HG02885 (cell line): Measurements from ENCODE around the gene SCRN3.
"Not testable (repeated sequence)": the region's sequence is repeated elsewhere in the genome, so short reads cannot be mapped to it uniquely, and the experiment has no call there.

Experiments
- ATAC-seq: cut with Tn5 transposase; IDR thresholded peaks from one replicate; pipeline ENCODE4 v1.9.1; 2021; ENCODE audit warnings: mild to moderate bottlenecking; ENCODE audit not compliant: unreplicated experiment, poor library complexity

SCRN3 gene, protein sequence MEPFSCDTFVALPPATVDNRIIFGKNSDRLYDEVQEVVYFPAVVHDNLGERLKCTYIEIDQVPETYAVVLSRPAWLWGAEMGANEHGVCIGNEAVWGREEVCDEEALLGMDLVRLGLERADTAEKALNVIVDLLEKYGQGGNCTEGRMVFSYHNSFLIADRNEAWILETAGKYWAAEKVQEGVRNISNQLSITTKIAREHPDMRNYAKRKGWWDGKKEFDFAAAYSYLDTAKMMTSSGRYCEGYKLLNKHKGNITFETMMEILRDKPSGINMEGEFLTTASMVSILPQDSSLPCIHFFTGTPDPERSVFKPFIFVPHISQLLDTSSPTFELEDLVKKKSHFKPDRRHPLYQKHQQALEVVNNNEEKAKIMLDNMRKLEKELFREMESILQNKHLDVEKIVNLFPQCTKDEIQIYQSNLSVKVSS

DNA sequence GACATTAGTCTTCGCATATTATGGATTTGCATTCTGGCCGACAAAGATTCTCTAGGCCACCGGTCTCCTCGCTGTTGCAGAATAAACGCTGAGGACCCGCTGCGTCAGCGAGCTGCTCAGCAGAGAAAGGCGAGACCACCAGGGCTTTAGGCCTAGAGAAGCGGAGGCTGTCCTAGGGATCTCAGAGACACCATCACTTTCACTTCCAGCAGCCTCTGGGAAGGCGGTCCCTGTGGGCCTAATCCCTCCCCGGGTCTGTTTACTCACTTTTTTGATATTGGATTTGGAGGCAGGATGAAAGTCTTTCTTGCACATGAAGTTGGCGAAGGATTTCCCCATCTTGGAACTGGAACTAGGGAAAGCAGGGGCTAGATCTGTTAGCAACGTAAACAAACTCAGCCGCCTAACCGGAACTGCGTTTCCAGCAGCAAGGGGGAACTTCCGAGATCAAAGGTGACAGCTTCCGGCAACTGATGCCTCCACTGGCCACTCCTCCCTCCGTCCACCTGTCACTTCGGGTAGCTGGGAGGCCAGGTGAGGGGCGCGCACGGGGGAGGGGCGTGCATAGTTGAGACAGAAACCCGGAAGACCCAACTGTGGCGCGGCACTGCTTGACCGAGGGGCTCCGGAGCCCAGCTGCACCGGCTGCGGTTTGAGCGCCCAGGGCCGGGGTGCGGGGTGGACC lies at the start of gene SCRN3:
Gene SCRN3, plus strand, starts transcription at position 447 of the 685 bp plus-strand sequence. CDS start 2,554 bp downstream, outside the sequence.
- ATAC-seq, result peak; percentile 97

DNA sequence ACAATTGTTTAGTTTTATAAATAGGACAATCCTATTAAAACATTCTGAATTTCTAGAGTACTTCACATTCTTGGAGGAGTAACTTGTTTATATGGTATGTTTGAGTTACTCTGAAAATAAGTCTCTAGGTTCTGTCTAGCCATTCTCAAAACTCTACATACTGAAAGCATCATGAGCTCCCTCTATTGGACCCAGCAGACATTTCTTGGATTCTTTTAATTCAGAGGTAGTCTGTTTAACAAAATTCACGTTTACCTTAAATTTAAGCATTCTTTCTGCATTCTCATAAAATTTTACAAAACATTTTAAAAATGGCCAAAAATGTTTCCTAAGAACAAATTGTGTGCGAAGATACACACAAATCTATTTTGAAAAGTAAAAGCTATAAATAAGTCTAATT lies 45.5 kb upstream of the SCRN3 start:
- ATAC-seq, result no peak

DNA sequence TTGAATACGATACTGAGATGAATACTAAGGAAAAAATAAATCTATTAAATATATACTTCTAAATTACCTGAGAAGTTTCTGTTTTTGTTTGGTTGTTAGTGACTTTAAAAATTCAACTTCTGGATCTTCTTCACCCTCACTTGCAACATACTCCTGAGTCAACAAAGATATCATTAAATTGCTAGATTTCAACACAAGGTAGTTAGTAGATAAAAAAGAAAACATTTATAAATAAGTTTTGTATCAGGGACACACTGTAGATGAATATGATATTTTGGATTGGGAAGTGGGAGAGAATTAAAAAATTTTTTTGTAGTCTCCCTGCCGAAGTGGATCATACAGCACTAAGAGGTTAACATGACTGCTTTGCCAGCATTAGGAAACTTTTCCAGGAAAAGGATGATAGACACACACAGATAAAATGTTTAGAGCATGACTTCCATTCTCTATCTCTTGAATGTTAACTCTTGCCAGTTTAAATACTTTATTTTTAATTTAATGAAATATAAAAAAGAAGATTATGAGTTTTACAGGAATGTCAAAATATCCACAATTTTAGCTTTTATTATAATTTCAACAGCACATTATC lies 44.8 kb upstream of the SCRN3 start:
- no peak for ATAC-seq

DNA sequence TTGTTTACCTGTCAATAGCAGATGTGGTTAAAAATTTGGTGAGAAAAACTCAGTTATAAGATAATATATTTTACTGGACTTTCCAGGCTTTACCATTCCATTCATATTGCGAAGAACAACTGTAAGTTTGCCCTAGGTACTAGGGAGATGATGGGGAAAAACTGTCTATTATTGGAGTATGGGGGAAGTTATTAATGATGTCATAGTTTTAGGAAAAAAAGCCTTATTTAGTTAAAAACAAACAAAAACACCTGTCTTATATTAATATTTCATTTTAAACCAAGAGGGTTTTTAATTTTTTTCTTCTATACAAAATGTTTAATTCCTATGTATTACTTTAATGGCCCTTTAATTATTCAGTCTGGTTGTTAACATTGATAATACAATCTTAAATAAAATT lies 42.5 kb upstream of the SCRN3 start:
- ATAC-seq, result no peak

DNA sequence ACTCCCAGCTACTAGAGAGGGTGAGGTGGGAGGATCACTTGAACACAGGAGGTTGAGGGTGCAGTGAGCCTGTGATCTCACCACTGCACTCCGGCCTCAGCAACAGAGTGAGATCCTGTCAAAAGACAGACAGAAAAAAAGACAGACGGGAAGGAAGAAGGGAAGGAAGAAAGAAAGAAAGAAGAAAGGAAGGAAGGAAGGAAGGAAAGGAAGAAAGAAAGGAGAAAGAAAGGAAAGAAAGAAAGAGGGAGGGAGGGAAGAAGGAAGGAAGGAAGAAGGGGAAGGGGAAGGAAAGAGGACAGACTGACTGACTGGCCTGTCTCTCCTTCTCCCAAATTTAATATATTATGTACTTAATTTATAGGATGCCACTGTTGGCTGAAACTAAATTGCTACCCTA lies 39.2 kb upstream of the SCRN3 start:
- ATAC-seq, result no peak

DNA sequence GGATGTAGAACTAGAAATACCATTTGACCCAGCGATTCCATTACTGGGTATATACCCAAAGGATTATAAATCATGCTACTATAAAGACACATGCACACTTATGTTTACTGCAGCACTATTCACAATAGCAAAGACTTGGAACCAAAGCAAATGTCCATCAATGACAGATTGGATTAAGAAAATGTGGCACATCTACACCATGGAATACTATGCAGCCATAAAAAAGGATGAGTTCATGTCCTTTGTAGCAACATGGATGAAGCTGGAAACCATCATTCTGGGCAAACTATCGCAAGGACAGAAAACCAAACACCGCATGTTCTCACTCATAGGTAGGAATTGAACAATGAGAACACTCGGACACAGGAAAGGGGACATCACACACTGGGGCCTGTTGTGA lies 35.9 kb upstream of the SCRN3 start:
- ATAC-seq, result not testable (repeated sequence)

DNA sequence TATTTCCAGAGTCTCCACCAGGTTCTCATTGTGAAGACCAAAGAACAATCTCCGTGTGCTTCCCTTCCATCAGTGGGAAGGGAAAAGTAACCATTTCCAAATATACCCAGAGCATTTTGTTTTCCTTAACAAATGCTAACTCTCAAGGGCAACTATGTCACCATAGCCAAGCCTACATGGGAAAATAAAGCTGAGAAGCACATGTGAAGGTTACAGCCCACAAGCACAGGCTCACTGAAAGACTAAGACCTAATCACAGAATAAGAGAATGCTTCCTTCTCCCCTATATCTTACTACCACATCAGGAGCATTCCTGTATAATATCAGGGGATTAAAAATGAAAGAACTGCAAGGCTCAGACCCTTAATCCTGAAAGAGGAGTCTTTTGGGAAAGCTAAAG lies 32.6 kb upstream of the SCRN3 start:
- ATAC-seq, result no peak

DNA sequence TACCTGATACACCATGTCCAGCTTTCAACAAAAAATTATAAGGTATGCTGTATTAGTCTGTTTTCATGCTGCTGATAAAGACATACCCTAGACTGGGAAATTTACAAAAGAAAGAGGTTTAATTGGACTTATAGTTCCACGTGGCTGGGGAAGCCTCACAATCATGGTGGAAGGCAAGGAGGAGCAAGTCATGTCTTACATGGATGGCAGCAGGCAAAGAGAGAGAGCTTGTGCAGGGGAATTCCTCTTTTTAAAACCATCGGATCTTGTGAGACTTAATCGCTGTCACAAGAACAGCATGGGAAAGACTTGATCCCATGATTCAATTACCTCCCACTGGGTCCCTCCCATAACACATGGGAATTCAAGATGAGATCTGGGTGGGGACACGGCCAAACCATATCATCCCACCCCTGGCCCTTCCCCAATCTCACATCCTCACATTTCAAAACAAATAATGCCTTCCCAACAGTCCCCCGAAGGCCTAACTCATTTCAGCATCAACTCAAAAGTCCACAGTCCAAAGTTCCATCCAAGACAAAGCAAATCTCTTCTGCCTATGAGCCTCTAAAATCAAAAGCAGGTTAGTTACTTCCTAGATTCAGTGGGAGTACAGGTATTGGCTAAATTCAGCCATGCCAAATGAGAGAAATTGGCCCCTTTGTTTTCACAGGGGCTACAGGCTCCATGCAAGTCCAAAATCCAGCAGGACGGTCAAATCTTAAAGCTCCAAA lies 31.9 kb upstream of the SCRN3 start:
- ATAC-seq, result not testable (repeated sequence)

DNA sequence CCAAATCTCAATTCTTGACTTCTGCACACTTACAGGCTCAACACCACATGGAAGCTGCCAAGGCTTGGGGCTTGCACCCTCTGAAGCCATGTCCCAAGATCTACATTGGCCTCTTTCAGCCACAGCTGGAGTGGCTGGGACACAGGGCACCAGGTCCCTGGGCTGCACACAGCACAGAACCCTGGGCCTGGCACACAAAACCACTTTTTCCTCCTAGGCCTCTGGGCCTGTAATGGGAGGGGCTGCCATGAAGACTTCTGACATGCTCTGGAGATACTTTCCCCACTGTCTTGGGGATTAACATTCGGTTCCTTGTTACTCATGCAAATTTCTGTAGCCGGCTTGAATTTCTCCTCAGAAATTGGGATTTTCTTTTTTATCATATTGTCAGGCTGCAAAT lies 30.9 kb upstream of the SCRN3 start:
- no peak for ATAC-seq

DNA sequence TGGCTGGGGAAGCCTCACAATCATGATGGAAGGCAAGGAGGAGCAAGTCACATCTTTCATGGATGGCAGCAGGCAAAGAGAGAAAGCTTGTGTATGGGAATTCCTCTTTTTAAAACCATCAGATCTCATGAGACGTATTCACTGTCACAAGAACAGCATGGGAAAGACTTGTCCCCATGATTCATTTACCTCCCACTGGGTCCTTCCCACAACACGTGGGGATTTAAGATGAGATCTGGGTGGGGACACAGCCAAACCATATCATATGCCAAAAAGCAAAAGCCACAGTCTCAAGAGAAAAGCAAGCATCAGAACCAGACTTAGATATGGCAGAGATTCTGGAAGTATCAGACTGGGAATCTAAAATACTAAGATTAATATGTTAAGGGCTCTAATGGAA lies 30.0 kb upstream of the SCRN3 start:
- ATAC-seq, result no peak

DNA sequence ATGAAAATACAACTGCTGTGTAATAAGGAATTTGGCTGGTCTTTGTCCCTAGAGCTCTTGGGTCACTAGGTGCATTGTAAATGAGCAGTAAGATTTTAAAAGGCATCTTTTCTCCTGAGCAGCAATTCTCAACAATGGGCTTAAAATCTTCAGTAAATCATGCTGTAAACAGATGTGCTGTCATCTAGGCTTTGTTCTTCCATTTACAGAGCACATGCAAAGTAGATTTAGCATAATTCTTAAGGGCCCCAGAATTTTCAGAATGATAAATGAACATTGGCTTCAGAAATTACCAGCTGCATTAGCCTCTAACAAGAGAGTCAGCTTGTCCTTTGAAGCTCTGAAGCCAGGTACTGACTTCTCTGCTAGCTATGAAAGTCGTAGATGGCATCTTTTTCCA lies 26.8 kb upstream of the SCRN3 start:
- no peak for ATAC-seq

DNA sequence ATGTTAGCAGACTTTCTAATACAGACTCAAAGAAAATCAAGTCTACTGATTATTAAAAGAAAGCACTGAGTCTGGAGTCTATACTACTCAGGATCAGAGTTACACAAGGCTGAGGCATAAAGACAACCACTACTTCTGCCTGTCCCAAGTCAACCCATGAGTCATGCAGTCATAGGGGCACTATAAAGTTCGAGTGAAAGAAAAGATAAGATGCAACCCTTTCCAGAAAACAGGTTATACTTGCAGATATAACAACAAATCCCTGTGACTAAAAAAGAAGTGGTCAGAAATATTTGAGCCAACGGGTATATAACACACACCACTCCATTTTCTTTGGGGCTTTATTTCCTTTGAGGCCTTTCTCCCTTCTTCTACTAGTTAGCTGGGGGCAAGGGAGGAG lies 18.6 kb upstream of the SCRN3 start:
- ATAC-seq, result no peak

DNA sequence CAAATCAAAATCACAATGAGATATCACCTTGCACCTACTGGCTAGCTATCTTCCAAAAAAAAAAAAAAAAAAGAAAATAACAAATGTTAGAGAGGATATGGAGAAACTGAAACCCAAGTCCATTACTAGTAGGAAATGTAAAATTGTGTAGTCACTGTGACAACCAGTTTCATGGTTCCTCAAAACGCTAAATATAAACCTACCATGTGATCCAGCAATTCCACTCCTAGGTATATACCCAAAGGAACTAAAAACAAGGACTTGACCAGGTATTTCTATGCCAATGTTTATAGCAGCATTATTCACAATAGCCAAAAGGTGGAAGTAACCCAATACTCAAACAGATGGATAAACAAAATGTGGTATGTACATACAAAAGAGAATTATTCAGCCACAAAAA lies 11.7 kb upstream of the SCRN3 start:
- no peak for ATAC-seq

DNA sequence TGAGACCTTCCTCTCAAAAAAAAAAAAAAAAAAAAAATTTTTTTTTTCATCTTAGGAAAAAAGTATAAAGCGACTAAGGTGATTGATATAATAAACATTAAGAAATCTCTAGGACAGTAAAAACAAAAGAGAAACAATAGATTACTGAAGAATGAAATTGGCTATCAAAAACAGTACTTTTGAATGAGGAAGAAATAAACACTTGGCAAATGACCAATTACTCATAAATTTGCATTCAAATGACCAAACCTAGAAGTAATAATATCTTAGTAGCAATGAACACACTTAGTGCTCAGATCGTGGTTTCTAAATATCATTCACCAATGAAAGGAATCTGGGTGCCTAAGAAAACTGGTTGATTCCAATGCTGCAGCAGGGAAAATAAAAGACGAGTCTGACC lies 10.3 kb upstream of the SCRN3 start:
- ATAC-seq, result no peak

DNA sequence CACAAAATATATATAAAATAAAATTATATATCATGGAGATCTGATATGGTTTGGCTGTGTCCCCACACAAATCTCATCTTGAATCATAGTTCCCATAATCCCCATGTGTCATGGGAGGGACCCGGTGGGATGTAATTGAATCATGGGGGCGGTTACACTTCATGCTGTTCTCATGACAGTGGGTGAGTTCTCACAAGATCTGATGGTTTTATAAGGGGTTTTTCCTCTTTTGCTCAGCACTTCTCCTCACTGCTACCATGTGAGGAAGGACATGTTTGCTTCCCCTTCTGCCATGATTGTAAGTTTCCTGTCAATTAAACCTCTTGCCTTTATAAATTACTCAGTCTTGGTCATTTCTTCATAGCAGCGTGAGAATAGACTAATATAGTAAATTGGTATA lies 6.8 kb upstream of the SCRN3 start:
- ATAC-seq, result not testable (repeated sequence)

DNA sequence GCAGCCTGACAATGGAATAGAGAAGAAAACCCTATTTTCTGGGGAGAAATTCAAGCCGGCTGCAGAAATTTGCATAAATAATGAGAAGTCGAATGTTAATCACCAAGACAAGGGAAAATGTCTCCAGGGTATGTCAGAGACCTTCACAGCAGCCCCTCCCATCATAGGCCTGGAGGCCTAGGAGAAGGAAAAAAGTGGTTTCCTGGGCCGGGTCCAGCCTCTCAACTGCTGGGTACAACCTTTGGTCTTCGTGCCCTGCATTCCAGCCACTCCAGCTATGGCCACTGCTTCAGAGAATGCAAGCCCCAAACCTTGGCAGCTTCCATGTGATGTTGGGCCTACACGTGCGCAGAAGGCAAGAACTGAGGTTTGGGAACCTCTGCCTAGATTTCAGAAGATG lies 6.0 kb upstream of the SCRN3 start:
- ATAC-seq, result no peak

DNA sequence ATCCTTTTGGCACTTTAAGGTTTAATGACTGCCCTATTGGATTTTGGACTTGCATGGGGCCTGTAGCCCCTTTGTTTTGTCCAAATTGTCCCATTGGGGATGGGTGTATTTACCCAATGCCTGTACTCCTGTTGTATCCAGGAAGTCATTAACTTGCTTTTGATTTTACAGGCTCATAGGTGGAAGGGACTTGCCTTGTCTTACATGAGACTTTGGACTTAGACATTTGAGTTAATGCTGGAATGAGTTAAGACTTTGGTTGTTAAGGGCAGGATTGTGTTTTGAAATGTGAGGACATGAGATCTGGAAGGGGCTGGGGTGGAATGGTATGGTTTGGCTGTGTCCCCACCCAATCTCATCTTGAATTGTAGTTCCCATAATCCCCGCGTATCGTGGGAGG lies 5.2 kb upstream of the SCRN3 start:
- not testable (repeated sequence) for ATAC-seq

DNA sequence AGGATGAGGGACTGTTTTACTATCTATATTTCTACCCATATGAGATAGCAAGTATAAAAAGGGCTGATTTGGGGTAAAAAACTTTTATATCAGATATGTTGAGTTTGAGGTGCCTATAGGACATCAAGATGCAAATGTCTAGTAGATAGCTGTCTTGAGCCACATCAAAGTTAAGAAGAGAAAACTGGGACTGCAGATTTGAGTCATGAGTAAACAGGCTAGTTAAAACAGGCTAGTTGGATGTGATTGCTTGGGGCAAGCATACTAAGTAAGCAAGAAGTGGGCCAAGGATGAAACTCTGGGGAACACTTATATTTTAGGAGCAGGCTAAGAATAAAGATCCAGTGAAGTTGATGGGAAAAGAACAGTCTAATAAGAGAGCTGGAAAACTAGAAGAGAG lies 2.8 kb upstream of the SCRN3 start:
- no peak for ATAC-seq

DNA sequence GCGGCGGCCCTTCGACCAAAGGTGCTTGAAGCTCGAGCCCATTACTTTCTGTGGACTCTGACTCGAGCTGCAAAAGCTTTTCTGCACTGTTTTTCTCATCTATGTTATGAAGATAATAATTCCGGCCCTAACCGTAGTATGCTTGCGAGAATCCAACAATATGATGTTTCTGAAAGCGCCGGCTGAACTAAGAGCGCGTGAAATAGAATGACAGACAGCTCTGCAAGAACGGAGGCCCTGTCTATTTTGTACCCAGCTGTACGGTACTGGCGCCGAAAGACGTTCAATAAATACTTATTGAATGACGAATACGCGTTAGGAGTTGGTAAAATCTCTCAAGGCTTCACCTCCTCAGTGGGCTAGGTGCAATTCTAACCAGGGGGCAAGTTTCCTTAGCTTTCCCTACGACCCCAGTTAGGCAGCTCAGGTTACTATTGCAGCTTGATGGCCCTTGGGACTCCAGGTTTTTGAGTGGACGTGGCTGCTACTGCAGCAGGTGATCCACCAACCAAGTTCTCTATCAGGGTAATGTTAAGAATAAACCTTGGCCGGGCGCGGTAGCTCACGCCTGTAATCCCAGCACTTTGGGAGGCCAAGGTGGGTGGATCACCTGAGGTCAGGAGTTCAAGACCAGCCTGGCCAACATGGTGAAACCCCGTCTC lies 570 bp downstream of the SCRN3 start:
- ATAC-seq, result peak; percentile 25

DNA sequence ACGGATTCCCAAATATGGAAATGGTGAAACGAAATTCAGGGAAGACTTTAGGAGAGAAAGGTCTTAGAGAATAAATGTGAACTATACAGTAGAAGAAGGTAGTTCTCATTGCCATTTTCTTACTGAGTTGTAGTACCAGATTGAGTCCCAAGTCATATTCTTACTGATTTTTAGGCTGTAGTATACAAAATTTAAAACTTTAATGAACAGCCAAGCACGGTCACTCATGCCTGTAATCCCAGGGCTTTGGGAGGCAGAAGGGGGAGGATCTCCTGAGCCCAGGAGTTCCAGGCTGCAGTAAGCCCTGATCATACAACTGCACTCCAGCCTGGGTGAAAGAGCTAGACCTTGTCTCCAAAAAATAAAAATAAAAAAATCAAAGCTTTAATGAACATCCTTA lies 2.2 kb downstream of the SCRN3 start:
- no peak for ATAC-seq
